Measurements from ENCODE around the gene ACOT7.

Gene ACOT7

DNA sequence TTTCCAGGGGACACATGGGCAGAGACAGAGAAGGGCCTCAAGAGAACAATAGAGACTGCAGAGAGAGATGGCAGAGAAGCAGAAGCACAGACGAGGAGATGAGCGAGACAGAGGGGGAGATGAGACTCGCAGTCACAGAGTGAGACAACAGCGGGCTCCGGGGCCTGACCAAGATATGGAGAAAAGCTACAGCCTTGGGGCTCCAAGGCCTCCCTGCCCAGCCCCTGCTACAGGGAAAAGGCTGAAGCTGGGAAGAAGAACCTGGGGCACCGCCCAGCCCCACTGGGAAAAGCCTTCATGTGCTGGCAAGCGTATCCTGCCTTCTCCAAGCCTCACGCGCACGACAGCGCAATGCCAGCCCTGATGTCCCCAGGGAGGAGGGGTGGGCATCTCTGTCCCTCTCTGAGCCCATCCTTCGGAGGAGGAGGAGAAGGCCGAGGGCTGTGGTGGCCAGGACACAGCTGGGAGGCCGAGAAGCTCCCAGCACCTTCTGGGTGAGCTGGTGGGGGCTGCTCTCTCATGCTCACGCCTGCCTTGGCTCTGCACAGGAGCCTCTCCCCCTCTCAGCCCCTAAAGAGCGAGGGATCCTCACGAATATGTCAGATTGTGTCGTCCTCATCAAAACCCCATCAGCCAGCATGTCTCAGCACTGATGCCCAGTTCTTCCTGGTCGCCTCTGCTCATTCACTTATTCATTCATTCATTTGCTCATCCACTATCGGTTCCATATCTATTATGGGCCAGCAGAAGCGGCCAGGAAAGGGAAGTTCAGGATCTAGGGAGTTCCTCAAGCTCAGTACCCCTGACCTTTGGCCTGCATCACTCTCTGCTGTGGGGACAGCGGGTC is 56.6 kb downstream of the ACOT7 start:
- H3K4me1 Mint-ChIP-seq (ENCODE audit: low read depth): no peaks in the 10 kb centered on the region

DNA sequence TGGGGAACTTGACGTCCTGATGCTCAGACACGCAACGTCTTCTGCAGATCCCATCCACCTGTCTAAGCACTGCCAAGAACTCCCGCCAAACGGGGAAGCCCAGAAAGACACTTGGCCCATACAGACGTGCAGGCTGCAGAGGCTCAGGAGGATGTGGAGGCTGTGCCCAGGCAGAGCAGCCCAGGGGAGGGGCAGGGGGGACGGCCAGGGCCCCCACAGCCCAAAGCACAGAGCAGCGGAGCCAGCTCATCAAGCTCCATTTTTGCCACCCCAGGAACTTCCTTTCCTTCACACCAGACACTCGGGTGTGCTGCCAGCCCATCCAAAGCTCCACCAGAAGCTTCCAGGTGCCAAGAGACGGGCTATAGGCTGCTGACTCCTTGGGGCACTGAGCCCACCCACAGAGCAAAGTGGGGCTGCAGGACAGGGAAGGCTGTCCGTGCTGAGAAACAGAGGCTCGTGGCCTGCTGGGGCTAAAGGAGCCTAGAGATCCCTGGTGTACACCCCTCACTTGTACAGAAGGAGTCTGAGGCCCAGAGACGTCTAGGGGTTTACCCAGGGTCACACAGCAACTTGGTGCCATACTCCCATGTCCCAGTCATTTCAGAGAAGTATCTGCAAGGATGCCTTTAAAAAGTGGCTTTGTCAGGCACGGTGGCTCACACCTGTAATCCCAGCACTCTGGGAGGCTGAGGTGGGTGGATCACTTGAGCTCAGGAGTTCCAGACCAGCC is 59.1 kb downstream of the ACOT7 start:
- no peaks in the 10 kb centered on the region for H3K9me3 Mint-ChIP-seq
- no peak for DNase-seq
- H3K27ac Mint-ChIP-seq: no peak overlapping the region
- H3K36me3 Mint-ChIP-seq (ENCODE audit: low read depth): peaks cover 39% of the 10 kb centered on the region
- no peaks in the 10 kb centered on the region for H3K27me3 Mint-ChIP-seq
- H3K4me3 Mint-ChIP-seq: no peak overlapping the region
- no peaks in the 10 kb centered on the region for H3K4me1 Mint-ChIP-seq (ENCODE audit: low read depth)

More for the DNA sequence above, 56.6 kb downstream of the ACOT7 start:
- Mint-ChIP-seq H3K27me3 (no peaks in the 10 kb centered on the region), H3K9me3 (no peaks in the 10 kb centered on the region), H3K36me3 (ENCODE audit: low read depth) (peaks cover 23% of the 10 kb centered on the region), H3K27ac (no peak overlapping the region), H3K4me3 (no peak overlapping the region)
- no peak for DNase-seq

DNA sequence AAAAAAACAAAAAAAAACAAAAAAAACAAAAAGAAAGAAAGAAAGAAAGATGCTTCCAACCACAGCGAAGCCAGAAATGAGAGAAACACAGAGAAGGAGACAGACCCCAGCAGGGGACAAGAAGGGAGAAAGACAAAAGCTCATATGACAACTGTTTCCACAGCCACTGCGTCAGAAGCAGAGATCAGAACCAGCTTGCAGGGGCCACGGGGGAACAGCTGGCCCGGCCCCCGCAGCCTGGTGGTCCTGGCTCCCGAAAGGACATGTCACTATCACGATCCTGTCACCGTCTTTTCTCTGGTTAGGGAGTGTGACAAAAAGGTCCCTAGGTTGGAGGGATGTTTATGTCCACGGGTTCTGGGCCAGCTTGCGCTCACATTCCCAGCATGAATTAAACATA is 60.7 kb downstream of the ACOT7 start:
- H3K27me3 Mint-ChIP-seq: no peaks in the 10 kb centered on the region
- no peak for DNase-seq
- peaks cover 41% of the 10 kb centered on the region for H3K36me3 Mint-ChIP-seq (ENCODE audit: low read depth)
- no peak overlapping the region for H3K27ac Mint-ChIP-seq
- H3K4me1 Mint-ChIP-seq (ENCODE audit: low read depth): no peaks in the 10 kb centered on the region
- H3K4me3 Mint-ChIP-seq: no peak overlapping the region
- no peaks in the 10 kb centered on the region for H3K9me3 Mint-ChIP-seq

DNA sequence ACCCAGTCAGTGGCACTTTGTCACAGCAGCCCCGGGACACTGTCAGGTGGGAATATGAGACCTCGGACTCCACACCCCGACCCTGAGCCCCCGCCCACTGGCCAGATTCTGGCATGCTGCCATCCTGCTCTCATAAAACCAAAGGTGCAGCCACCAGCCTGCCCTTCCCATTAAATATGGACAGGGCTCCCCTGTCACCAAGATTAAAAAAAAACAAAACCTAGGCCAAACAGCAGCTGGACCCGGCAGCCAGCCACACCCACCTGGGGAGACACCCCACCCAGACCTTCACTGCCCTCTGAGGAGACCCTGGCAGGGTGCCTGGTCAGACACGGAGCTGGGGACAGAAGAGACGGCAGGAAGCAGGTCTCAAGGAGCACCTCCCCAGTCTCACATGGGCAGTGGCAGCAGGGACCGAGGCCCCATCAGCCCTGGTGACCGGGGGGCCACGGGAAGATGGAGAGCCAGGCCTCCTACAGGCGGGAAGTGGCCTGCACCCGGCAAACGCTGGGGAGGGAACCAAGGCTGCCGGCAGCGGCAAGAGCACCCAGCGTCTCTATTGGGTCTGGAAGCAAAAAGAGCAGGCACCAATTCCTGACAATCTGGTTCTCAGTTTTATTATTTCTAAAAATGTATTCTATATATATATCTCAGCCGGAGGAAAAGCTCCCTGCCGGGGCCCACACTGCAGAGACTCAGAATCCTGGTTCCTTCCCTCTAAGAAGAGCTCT is 61.9 kb downstream of the ACOT7 start:
- H3K9me3 Mint-ChIP-seq: no peaks in the 10 kb centered on the region
- H3K36me3 Mint-ChIP-seq (ENCODE audit: low read depth): peaks cover 46% of the 10 kb centered on the region
- no peak overlapping the region for H3K4me3 Mint-ChIP-seq
- no peaks in the 10 kb centered on the region for H3K4me1 Mint-ChIP-seq (ENCODE audit: low read depth)
- no peaks in the 10 kb centered on the region for H3K27me3 Mint-ChIP-seq
- DNase-seq: no peak
- H3K27ac Mint-ChIP-seq: no peak overlapping the region

DNA sequence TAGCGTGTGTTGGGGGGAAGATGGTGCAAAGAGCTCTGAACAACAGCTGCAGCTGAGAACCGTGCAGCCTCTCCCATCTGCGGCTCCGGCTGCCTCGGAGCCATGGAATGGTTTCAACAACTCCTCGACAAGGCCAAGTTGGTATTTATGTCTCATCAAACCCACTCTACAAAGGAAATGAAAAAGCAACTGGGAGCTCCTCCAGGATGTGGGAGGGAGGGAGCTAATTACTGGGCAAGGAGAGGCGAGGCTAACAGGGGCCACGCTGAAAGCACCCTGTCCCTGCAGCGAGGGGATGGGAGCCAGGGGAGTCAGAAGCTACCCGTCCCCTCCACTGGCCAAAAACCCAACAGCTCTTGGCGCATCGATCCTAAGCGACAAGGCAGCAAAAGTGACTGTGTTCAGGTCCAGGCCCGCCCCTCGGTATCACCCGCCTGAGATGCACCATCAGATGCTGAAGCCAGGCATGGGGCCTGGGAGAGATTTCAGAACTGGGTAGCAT is 63.1 kb downstream of the ACOT7 start:
- H3K36me3 Mint-ChIP-seq (ENCODE audit: low read depth): peaks cover 54% of the 10 kb centered on the region
- DNase-seq: no peak
- no peak overlapping the region for H3K4me3 Mint-ChIP-seq
- H3K27me3 Mint-ChIP-seq: no peaks in the 10 kb centered on the region
- H3K27ac Mint-ChIP-seq: no peak overlapping the region
- no peaks in the 10 kb centered on the region for H3K9me3 Mint-ChIP-seq
- no peaks in the 10 kb centered on the region for H3K4me1 Mint-ChIP-seq (ENCODE audit: low read depth)

DNA sequence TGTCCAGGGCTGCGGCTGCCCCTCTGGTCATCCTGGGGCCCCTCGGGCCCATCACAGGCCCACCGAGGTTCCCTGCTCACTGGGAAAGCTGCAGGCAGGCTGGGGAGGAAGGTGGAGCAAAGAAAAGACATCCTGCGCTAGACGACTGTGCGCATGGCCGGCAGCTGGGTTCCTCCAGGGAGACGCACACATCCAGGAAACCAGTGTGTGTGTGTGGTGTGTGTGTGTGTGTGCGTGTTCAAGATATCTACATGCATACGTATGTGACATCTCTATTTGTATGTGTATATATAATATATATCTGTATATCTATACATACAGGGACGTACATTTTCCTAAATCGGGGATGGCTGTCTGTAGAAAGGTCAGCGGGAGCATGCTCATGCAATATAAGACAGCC is 63.7 kb downstream of the ACOT7 start:
- Mint-ChIP-seq H3K27ac (no peak overlapping the region), H3K4me3 (no peak overlapping the region), H3K27me3 (no peaks in the 10 kb centered on the region), H3K4me1 (ENCODE audit: low read depth) (no peaks in the 10 kb centered on the region), H3K36me3 (ENCODE audit: low read depth) (peaks cover 56% of the 10 kb centered on the region), H3K9me3 (no peaks in the 10 kb centered on the region)
- DNase-seq: no peak

DNA sequence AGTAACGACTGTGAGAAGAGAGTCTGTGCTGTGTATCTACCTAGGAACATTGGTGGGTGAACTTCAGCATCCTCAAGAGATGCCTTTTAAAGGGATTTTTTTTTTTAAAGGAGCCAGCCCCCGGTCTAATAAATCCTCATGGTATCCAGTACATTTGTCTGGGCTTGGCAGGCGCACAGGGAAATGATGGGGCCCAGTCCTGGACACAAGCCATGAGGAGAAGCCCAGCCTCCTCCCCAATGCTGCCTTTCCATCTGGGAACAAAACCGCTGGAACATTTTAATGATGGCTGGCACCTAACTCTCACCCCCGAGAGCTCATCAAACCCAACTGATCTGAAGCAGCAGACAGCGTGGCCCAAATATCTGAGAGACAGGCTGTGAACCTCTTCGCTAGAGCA is 64.2 kb downstream of the ACOT7 start:
- H3K4me1 Mint-ChIP-seq (ENCODE audit: low read depth): no peaks in the 10 kb centered on the region
- H3K36me3 Mint-ChIP-seq (ENCODE audit: low read depth): peaks cover 58% of the 10 kb centered on the region
- H3K4me3 Mint-ChIP-seq: no peak overlapping the region
- H3K27ac Mint-ChIP-seq: no peak overlapping the region
- DNase-seq: no peak
- H3K9me3 Mint-ChIP-seq: no peaks in the 10 kb centered on the region
- no peaks in the 10 kb centered on the region for H3K27me3 Mint-ChIP-seq

DNA sequence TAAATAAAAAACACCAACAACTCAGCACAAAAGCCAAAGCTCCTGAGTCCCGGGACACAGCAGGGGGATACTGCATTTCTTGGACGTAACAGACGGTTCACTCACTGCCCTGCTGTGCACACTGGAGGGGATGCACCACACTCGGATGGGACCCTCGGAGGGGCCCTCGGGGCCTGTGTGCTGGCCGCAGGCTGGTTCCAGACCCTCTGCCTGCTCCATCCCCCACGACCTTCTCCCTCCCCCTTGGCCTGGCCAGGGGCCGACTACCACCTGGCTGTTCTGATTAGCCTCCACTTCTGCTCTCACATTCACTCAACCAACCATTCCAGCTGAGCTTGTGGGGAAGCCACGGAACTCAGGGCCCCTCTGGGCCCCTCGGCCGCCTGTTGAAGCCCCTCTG is 64.9 kb downstream of the ACOT7 start:
- Mint-ChIP-seq H3K4me1 (ENCODE audit: low read depth) (no peaks in the 10 kb centered on the region), H3K4me3 (no peak overlapping the region), H3K36me3 (ENCODE audit: low read depth) (peaks cover 63% of the 10 kb centered on the region), H3K27ac (no peak overlapping the region), H3K27me3 (no peaks in the 10 kb centered on the region), H3K9me3 (no peaks in the 10 kb centered on the region)
- no peak for DNase-seq

DNA sequence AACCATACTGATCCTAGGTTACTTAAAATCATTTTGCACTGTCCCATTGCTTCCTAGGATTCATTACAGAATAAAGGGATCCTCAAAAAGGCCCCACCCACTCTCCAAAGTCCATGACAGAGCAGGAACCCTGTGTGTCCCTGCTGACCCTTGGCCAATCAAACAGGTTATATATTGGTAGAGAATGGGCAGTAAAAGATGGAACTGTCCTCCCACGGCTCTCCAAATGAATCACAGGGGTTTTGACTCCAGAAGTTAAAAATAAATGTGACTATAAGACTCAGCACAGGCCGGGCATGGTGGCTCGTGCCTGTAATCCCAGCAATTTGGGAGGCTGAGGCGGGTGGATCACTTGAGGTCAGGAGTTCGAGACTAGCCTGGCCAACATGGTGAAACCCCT is 65.5 kb downstream of the ACOT7 start:
- Mint-ChIP-seq H3K27ac (no peak overlapping the region), H3K36me3 (ENCODE audit: low read depth) (peaks cover 60% of the 10 kb centered on the region), H3K9me3 (no peaks in the 10 kb centered on the region), H3K4me1 (ENCODE audit: low read depth) (no peaks in the 10 kb centered on the region), H3K27me3 (no peaks in the 10 kb centered on the region), H3K4me3 (no peak overlapping the region)
- DNase-seq: no peak

DNA sequence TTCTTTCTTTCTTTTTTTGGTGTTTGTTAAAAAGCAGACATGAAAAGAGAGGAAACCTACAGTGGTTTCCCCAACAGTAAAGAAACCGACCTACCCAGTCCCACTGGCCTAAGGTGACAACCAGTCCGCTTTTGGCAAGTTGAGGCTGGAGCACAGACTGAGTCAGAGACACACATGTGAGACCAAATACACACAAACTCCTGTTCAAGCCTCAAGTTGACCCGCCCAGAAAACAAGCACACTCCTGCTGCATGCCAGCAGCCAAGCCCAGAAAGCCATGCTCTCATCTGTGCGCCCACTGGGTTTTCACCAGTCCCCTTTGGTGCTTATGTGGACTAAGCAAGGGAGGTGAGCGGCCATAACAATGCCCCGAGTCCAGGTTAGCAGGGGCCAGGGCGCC is 68.1 kb downstream of the ACOT7 start:
- Mint-ChIP-seq H3K4me3 (no peak overlapping the region), H3K4me1 (ENCODE audit: low read depth) (no peaks in the 10 kb centered on the region), H3K36me3 (ENCODE audit: low read depth) (peaks cover 51% of the 10 kb centered on the region), H3K27ac (no peak overlapping the region), H3K9me3 (no peaks in the 10 kb centered on the region), H3K27me3 (no peaks in the 10 kb centered on the region)
- DNase-seq: no peak

DNA sequence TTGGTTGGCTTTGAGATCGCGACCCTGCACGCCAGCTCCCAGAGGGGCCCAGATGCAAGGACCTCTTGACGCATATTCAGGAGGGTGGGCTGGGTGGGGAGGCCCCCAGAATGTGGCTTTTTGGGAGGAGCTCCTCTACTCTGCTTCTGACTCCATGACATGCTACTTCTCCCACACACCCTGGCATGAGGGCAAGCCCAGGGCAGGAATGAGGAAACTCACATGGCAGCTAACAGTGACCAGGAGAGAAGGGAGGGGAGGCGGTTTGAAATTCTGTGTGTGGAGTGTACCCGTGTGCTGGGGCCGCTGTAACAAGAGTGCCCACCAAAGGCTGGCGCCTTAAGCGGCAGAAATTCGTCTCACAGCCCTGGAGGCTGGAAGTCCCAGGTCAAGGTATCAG is 71.4 kb downstream of the ACOT7 start:
- Mint-ChIP-seq H3K36me3 (ENCODE audit: low read depth) (peaks cover 47% of the 10 kb centered on the region), H3K9me3 (no peaks in the 10 kb centered on the region)

DNA sequence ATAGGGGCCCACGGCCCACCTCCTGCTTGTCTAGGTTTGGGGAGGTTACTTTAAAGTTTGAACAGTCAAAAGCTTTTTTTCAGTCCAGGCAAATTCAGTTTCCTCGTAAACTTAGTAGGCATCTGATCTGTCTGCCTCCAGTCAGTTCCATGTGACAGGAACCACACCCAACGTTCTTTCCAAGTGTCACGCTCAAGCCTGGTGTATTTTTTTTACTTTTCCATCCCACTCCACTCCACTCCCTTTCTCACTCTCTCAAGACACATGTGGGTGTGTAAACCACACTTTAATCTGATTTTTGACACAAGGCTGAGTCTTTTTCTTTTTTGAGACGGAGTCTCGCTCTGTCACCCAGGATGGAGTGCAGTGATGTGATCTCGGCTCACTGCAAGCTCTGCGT is 72.4 kb downstream of the ACOT7 start:
- Mint-ChIP-seq H3K36me3 (ENCODE audit: low read depth) (peaks cover 51% of the 10 kb centered on the region), H3K27me3 (no peaks in the 10 kb centered on the region), H3K4me1 (ENCODE audit: low read depth) (no peaks in the 10 kb centered on the region), H3K4me3 (no peak overlapping the region), H3K27ac (no peak overlapping the region), H3K9me3 (no peaks in the 10 kb centered on the region)
- DNase-seq: no peak

More for the DNA sequence above, 71.4 kb downstream of the ACOT7 start:
- H3K4me3 Mint-ChIP-seq: no peak overlapping the region
- no peaks in the 10 kb centered on the region for H3K27me3 Mint-ChIP-seq
- no peaks in the 10 kb centered on the region for H3K4me1 Mint-ChIP-seq (ENCODE audit: low read depth)
- DNase-seq: no peak
- no peak overlapping the region for H3K27ac Mint-ChIP-seq

DNA sequence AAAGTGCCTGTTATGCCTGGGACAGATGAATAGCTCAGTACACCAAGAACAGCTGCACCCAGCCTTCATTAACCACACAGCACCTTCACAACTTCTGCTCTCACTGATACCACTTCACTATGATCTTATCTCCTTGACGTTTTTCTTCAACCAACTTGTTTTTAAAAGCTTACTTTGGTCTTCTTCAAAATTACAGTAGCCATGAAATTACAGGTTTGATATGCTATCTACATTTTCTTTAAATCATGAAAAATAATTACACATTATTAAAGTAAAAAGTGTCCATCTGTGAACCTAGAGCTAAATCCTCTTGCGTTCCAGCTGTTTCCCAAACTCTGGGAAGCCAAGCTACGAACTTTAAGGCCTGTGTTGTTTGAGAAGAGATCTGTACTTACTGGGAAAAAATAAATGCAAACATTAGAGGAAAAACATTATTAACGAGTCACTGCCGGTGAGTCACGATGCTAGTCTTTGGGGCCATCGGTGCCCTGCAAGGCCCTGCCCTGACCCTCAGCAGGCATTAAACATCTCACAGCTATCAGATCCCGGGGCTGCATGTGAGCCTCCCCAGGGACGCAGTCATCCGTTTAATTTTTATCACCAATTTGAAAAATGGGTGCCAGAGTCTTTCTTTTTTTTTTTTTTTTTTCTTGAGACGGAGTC is 76.3 kb downstream of the ACOT7 start:
- H3K27me3 Mint-ChIP-seq: no peaks in the 10 kb centered on the region
- H3K9me3 Mint-ChIP-seq: no peaks in the 10 kb centered on the region
- no peak overlapping the region for H3K4me3 Mint-ChIP-seq
- peaks cover 48% of the 10 kb centered on the region for H3K36me3 Mint-ChIP-seq (ENCODE audit: low read depth)
- no peaks in the 10 kb centered on the region for H3K4me1 Mint-ChIP-seq (ENCODE audit: low read depth)
- H3K27ac Mint-ChIP-seq: no peak overlapping the region
- DNase-seq: no peak

Measured in activated T-cell treated with anti-CD3 and anti-CD28 coated beads, Interleukin-2, amount 50 U/mL, for 24 hours (primary cell).